GM23338 (cell line): ENCODE measurements around the gene PPM1H.

Experiments
- CREB1 ChIP-seq: fragments of 250-450 bp; sonication (Bioruptor Pico); IDR thresholded peaks from 2 replicates; pipeline ENCODE4 v1.5.0; 2020; ENCODE audit warnings: low read depth, mild to moderate bottlenecking, moderate library complexity
- CTCF ChIP-seq, 2 experiments: fragments of 200-600 bp in 1 of 2; sonication (generic) in 1 of 2; conservative IDR thresholded peaks; 2 replicates each; pipeline versions ENCODE4 v1.5.1 to v1.6.1; 2016 to 2017; ENCODE audit warnings: antibody characterized with exemption in 2 of 2, low read depth in 2 of 2, mild to moderate bottlenecking in 2 of 2, moderate library complexity in 1 of 2
- EZH2 ChIP-seq: fragments of 200-600 bp; sonication (generic); IDR thresholded peaks from one replicate; pipeline ENCODE4 v1.8.0; 2017; ENCODE audit warnings: antibody characterized with exemption, mild to moderate bottlenecking, low read depth; ENCODE audit not compliant: unreplicated experiment
- EZH2phosphoT487 ChIP-seq: fragments of 200-600 bp; sonication (generic); IDR thresholded peaks from one replicate; pipeline ENCODE4 v1.8.1; 2018; ENCODE audit warnings: antibody characterized with exemption; ENCODE audit not compliant: unreplicated experiment
- JUNB ChIP-seq: IDR thresholded peaks from one replicate; pipeline ENCODE4 v1.6.1; 2016; ENCODE audit warnings: antibody characterized with exemption; ENCODE audit not compliant: unreplicated experiment
- NANOG ChIP-seq: IDR thresholded peaks from 2 replicates; pipeline ENCODE4 v1.6.1; 2016; ENCODE audit warnings: antibody characterized with exemption, borderline replicate concordance
- POLR2AphosphoS5 ChIP-seq: IDR thresholded peaks from 2 replicates; pipeline ENCODE4 v1.6.1; 2016; ENCODE audit warnings: antibody characterized with exemption, low read depth
- REST ChIP-seq: IDR thresholded peaks from one replicate; pipeline ENCODE4 v1.6.1; 2018; ENCODE audit warnings: antibody characterized with exemption; ENCODE audit not compliant: unreplicated experiment
- STAT1 ChIP-seq: IDR thresholded peaks from one replicate; pipeline ENCODE4 v1.6.1; 2016; ENCODE audit warnings: antibody characterized with exemption; ENCODE audit not compliant: unreplicated experiment
- ZNF114 ChIP-seq: fragments of 250-450 bp; sonication (Bioruptor Pico); IDR thresholded peaks from 2 replicates; pipeline ENCODE4 v1.5.0; 2020; ENCODE audit warnings: mild to moderate bottlenecking, moderate library complexity
- ZNF331 ChIP-seq: fragments of 250-450 bp; sonication (Bioruptor Pico); IDR thresholded peaks from 2 replicates; pipeline ENCODE4 v1.5.0; 2020; ENCODE audit warnings: low read depth, mild to moderate bottlenecking, moderate library complexity
- ZNF462 ChIP-seq: fragments of 250-450 bp; sonication (Bioruptor Pico); IDR thresholded peaks from 2 replicates; pipeline ENCODE4 v1.5.0; 2020; ENCODE audit warnings: mild to moderate bottlenecking, moderate library complexity

GRCh38 chr12:62703011-62703380 is 232.0 kb downstream of the PPM1H start:
- no peak for TF ChIP-seq CTCF (conservative IDR thresholded peaks at IDR 0.05; ENCODE audit: low read depth in 2 of 2)
- no peak for TF ChIP-seq POLR2AphosphoS5
- TF ChIP-seq EZH2phosphoT487: no peak
- TF ChIP-seq REST: no peak
- no peak for TF ChIP-seq ZNF462
- no peak for TF ChIP-seq ZNF331
- TF ChIP-seq EZH2: no peak
- TF ChIP-seq CREB1 (CRISPR knock-in tag): no peak
- TF ChIP-seq NANOG: no peak
- TF ChIP-seq JUNB: no peak
- TF ChIP-seq ZNF114 (CRISPR knock-in tag): no peak
- no peak for TF ChIP-seq STAT1
